RWPE2 (cell line): ENCODE data around the gene TENT4A.

Source experiments
- ATAC-seq: fragments of 200-7000 bp; cut with Tn5 transposase; 3 replicates; pipeline ENCODE4 v1.9.1; 2021; ENCODE audit warnings: low read depth
- DNase-seq: peaks from one replicate; pipeline ENCODE4 v3.0.0-alpha.2; 2020; ENCODE audit warnings: low spot score
- H3K27ac ChIP-seq: fragments of 450-650 bp; 2 replicates; pipeline ENCODE4 v1.5.1; 2017; ENCODE audit warnings: mild to moderate bottlenecking; ENCODE audit not compliant: poor library complexity, severe bottlenecking
- H3K27me3 ChIP-seq: fragments of 250-450 bp; sonication (Bioruptor Pico); 2 replicates; pipeline ENCODE4 v1.5.1; 2021; ENCODE audit warnings: mild to moderate bottlenecking, moderate library complexity; ENCODE audit not compliant: insufficient read depth, poor library complexity, severe bottlenecking
- H3K36me3 ChIP-seq: fragments of 250-450 bp; sonication (Bioruptor Pico); 2 replicates; pipeline ENCODE4 v1.5.1; 2020; ENCODE audit warnings: low read depth, mild to moderate bottlenecking, moderate library complexity
- H3K4me1 ChIP-seq: fragments of 250-450 bp; sonication (Bioruptor Pico); 2 replicates; pipeline ENCODE4 v1.5.1; 2021; ENCODE audit warnings: mild to moderate bottlenecking, moderate library complexity; ENCODE audit not compliant: insufficient read depth, poor library complexity, severe bottlenecking
- H3K4me3 ChIP-seq: fragments of 250-450 bp; sonication (Bioruptor Pico); 2 replicates; pipeline ENCODE4 v1.5.1; 2021; ENCODE audit warnings: mild to moderate bottlenecking, moderate library complexity; ENCODE audit not compliant: severe bottlenecking
- H3K9me3 ChIP-seq: fragments of 250-450 bp; sonication (Bioruptor Pico); 2 replicates; pipeline ENCODE4 v1.5.1; 2021; ENCODE audit warnings: mild to moderate bottlenecking, moderate library complexity; ENCODE audit not compliant: severe bottlenecking
- CTCF ChIP-seq: fragments of 450-650 bp; IDR thresholded peaks from one replicate; pipeline ENCODE4 v1.5.1; 2017; ENCODE audit warnings: mild to moderate bottlenecking, moderate library complexity; ENCODE audit not compliant: poor library complexity, severe bottlenecking

The TENT4A gene

GRCh38 chr5:6698696-6699095 is 14.5 kb upstream of the TENT4A start:
- no peak overlapping the region for H3K27ac ChIP-seq
- peaks cover 18% of the 10 kb centered on the region for H3K27me3 ChIP-seq
- H3K4me1 ChIP-seq, result no peaks in the 10 kb centered on the region
- peaks cover 5% of the 10 kb centered on the region for H3K9me3 ChIP-seq
- TF ChIP-seq CTCF, result no peak
- DNase-seq (no peak), ATAC-seq (no peak)
- no peak overlapping the region for H3K4me3 ChIP-seq
- H3K36me3 ChIP-seq, result no peaks in the 10 kb centered on the region

GRCh38 chr5:6699357-6699756 is 13.9 kb upstream of the TENT4A start:
- Histone ChIP-seq H3K4me1 (peaks cover 6% of the 10 kb centered on the region), H3K36me3 (no peaks in the 10 kb centered on the region), H3K9me3 (peaks cover 5% of the 10 kb centered on the region), H3K27ac (no peak overlapping the region), H3K27me3 (peaks cover 16% of the 10 kb centered on the region), H3K4me3 (no peak overlapping the region)
- DNase-seq (no peak), ATAC-seq (no peak)
- no peak for TF ChIP-seq CTCF

GRCh38 chr5:6700074-6700684 is 13.1 kb upstream of the TENT4A start:
- peaks cover 14% of the 10 kb centered on the region for H3K4me1 ChIP-seq
- H3K4me3 ChIP-seq, result no peak overlapping the region
- no peak for ATAC-seq
- H3K9me3 ChIP-seq, result peaks cover under 1% of the 10 kb centered on the region
- TF ChIP-seq CTCF, result no peak
- H3K27ac ChIP-seq, result no peak overlapping the region
- H3K27me3 ChIP-seq, result peaks cover 12% of the 10 kb centered on the region
- no peaks in the 10 kb centered on the region for H3K36me3 ChIP-seq
- DNase-seq, result no peak

- Histone ChIP-seq H3K36me3 (no peaks in the 10 kb centered on the region), H3K9me3 (no peaks in the 10 kb centered on the region), H3K27ac (no peak overlapping the region), H3K4me1 (peaks cover 18% of the 10 kb centered on the region), H3K27me3 (peaks cover 12% of the 10 kb centered on the region), H3K4me3 (no peak overlapping the region)
- ATAC-seq (no peak), DNase-seq (no peak)
- no peak for TF ChIP-seq CTCF
These were observed 12.4 kb upstream of the TENT4A start for GRCh38 chr5:6700685-6701355.

GRCh38 chr5:6701491-6701890 is 11.7 kb upstream of the TENT4A start:
- Histone ChIP-seq H3K4me3 (no peak overlapping the region), H3K4me1 (peaks cover 21% of the 10 kb centered on the region), H3K27ac (no peak overlapping the region), H3K9me3 (no peaks in the 10 kb centered on the region), H3K27me3 (peaks cover 12% of the 10 kb centered on the region), H3K36me3 (no peaks in the 10 kb centered on the region)
- DNase-seq, result no peak
- no peak for TF ChIP-seq CTCF
- ATAC-seq, result no peak
